ENCODE results near the gene C1GALT1. TPM values are rescaled to one million over a fixed set of nuclear protein-coding genes. Genes with fewer than 3 reads are reported as not detected.

The C1GALT1 gene
- polyA plus RNA-seq, 4 donors, result 10.0 to 62.0 (median 14.1) TPM

DNA sequence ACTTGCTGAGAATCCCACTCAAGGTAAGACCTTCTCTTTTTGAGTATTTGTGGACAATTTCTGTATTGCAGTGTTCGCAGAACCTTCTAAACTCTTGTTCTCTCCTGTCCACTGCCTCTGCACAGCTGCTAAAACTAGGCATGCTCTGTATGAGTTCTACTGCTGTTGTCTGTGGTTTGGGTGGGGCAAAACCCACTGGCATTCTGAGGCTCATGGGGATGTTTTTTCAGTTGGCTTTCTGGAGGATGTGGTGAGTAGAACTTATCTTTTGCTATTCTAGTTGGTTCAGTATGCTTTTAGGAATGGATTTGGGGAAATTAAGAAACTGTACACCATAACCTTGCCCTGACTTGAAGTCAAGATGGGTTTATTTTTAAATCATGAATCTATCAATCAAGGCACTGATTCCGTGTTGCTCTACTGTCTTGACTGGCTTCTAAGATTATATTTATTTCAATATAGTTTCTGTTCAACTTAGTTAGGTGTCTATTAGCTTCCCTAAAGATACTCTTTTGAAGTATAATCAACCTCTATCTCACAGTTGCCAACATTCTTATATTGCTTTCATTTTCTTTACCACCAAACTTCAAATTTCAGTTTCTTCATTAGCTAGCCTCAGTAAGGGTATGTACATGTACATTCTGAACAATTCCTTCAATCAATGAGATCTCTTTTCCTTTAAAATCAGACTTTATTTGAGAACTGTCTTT is 25.0 kb upstream of the C1GALT1 start:
- H3K9me3 ChIP-seq (ENCODE audit: control insufficient read depth in 2 of 2, insufficient read depth in 1 of 2, low read depth in 1 of 2, low read length in 1 of 2), result peaks cover 0 to 14% of the 10 kb centered on the region in 2 donors
- no peak overlapping the region for H3K4me3 ChIP-seq (ENCODE audit: low read depth in 1 of 3, low read length in 3 of 3)
- H3K4me1 ChIP-seq (ENCODE audit: control insufficient read depth in 3 of 3, insufficient read depth in 2 of 3, low read depth in 1 of 3, low read length in 2 of 3), result peaks cover 0 to 5% (median 0%) of the 10 kb centered on the region in 3 donors
- FAIRE-seq (no peak), DNase-seq (no peak)
- WGBS, 3 donors, result 51 to 58% (median 54%) methylated on average over 2 of the region's 2 CpGs
- no peaks in the 10 kb centered on the region for H3K27me3 ChIP-seq (ENCODE audit: control insufficient read depth in 3 of 3, insufficient read depth in 3 of 3, low read length in 3 of 3)
- no peak overlapping the region for H3K27ac ChIP-seq (ENCODE audit: low read depth in 1 of 3, low read length in 2 of 3)
- H3K36me3 ChIP-seq (ENCODE audit: control insufficient read depth in 3 of 3, insufficient read depth in 2 of 3, low read depth in 1 of 3, low read length in 3 of 3), result no peaks in the 10 kb centered on the region

DNA sequence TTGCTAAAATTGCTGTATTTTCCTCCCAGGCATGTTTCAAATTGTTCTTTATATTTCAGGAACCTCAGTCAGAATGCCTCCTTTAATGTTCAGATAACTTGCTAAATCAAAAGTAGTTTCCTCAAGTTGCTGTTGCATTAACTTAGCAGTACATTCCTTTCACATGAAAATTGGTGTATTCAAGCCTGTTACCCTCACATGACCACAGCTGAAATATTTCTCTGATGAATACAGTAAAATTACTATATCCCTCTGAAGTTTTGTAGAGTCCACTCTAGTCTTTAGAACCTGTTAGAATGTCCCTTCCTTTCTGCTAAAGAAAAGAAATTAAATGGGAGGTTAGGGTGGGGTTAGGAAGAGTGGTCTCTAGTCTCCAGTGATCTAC is 24.5 kb upstream of the C1GALT1 start:
- H3K4me1 ChIP-seq (ENCODE audit: control insufficient read depth in 3 of 3, insufficient read depth in 2 of 3, low read depth in 1 of 3, low read length in 2 of 3), result peaks cover 0 to 5% (median 0%) of the 10 kb centered on the region in 3 donors
- peaks cover 0 to 14% of the 10 kb centered on the region in 2 donors for H3K9me3 ChIP-seq (ENCODE audit: control insufficient read depth in 2 of 2, insufficient read depth in 1 of 2, low read depth in 1 of 2, low read length in 1 of 2)
- no peaks in the 10 kb centered on the region for H3K27me3 ChIP-seq (ENCODE audit: control insufficient read depth in 3 of 3, insufficient read depth in 3 of 3, low read length in 3 of 3)
- FAIRE-seq (no peak), DNase-seq (no peak)
- no peak overlapping the region for H3K27ac ChIP-seq (ENCODE audit: low read depth in 1 of 3, low read length in 2 of 3)
- no peak overlapping the region for H3K4me3 ChIP-seq (ENCODE audit: low read depth in 1 of 3, low read length in 3 of 3)
- no peaks in the 10 kb centered on the region for H3K36me3 ChIP-seq (ENCODE audit: control insufficient read depth in 3 of 3, insufficient read depth in 2 of 3, low read depth in 1 of 3, low read length in 3 of 3)

DNA sequence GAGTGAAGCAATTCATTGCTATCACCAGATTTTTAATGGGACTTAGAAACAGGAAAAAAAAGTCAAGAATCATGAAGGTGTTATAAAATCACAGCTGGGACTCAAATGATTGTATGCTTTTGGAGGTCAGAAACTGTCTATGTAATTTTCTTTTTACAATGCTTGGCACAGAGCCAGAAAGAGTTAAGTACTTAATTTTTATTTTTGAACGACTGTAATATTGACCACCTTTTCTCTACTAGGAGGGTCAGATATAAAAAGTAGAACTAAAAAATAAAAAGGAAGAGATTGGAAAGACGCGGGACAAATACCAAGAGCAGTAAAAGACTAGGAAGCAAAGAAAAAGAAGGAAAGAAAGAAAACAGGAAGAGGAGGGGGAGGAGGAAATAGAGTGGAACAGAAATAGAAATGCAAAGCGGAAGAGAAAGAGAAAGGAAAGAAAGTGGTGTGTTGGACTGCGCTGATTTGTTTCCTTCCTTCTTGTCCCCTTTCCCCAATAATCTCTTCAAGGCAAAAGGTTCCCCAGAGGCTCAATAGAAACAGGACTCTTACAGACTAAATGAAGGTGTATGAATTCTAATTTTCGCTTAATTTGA is 23.2 kb upstream of the C1GALT1 start:
- Histone ChIP-seq H3K27ac (ENCODE audit: low read depth in 1 of 3, low read length in 2 of 3) (no peak overlapping the region), H3K4me3 (ENCODE audit: low read depth in 1 of 3, low read length in 3 of 3) (no peak overlapping the region), H3K9me3 (ENCODE audit: control insufficient read depth in 2 of 2, insufficient read depth in 1 of 2, low read depth in 1 of 2, low read length in 1 of 2) (peaks cover 0 to 6% of the 10 kb centered on the region in 2 donors), H3K4me1 (ENCODE audit: control insufficient read depth in 3 of 3, insufficient read depth in 2 of 3, low read depth in 1 of 3, low read length in 2 of 3) (peaks cover 0 to 3% (median 0%) of the 10 kb centered on the region in 3 donors), H3K27me3 (ENCODE audit: control insufficient read depth in 3 of 3, insufficient read depth in 3 of 3, low read length in 3 of 3) (no peaks in the 10 kb centered on the region), H3K36me3 (ENCODE audit: control insufficient read depth in 3 of 3, insufficient read depth in 2 of 3, low read depth in 1 of 3, low read length in 3 of 3) (no peaks in the 10 kb centered on the region)
- 40 to 56% (median 46%) methylated on average over 6 of the region's 6 CpGs for WGBS, 3 donors
- peak; percentile 40 to 42 for DNase-seq
- no peak for FAIRE-seq

DNA sequence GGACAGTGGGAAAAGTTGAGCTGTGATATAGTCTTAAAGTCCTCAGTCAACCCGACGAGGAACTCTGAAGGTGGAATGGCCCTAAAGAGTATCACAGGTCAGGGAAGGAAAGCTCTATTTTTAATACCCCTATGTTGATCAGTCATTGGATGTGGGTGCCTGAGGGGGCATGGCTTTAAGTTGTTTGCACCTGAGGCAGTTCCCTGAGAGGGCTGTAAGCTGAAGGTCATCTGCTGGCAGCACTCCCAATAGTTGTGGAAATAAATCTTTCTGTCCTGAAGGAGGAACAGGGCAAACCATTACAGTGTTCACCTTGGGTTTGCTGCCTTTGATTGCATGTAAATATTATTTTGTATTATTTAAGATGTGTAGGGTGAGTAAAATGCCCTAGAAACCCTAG is 17.8 kb upstream of the C1GALT1 start:
- H3K27me3 ChIP-seq (ENCODE audit: control insufficient read depth in 3 of 3, insufficient read depth in 3 of 3, low read length in 3 of 3), result no peaks in the 10 kb centered on the region
- no peaks in the 10 kb centered on the region for H3K36me3 ChIP-seq (ENCODE audit: control insufficient read depth in 3 of 3, insufficient read depth in 2 of 3, low read depth in 1 of 3, low read length in 3 of 3)
- no peak overlapping the region for H3K27ac ChIP-seq (ENCODE audit: low read depth in 1 of 3, low read length in 2 of 3)
- FAIRE-seq, result no peak
- H3K9me3 ChIP-seq (ENCODE audit: control insufficient read depth in 2 of 2, insufficient read depth in 1 of 2, low read depth in 1 of 2, low read length in 1 of 2), result no peaks in the 10 kb centered on the region
- H3K4me3 ChIP-seq (ENCODE audit: low read depth in 1 of 3, low read length in 3 of 3), result no peak overlapping the region
- DNase-seq, result no peak
- no peaks in the 10 kb centered on the region for H3K4me1 ChIP-seq (ENCODE audit: control insufficient read depth in 3 of 3, insufficient read depth in 2 of 3, low read depth in 1 of 3, low read length in 2 of 3)
- WGBS, 3 donors, result 56 to 83% (median 61%) methylated on average over 2 of the region's 2 CpGs

DNA sequence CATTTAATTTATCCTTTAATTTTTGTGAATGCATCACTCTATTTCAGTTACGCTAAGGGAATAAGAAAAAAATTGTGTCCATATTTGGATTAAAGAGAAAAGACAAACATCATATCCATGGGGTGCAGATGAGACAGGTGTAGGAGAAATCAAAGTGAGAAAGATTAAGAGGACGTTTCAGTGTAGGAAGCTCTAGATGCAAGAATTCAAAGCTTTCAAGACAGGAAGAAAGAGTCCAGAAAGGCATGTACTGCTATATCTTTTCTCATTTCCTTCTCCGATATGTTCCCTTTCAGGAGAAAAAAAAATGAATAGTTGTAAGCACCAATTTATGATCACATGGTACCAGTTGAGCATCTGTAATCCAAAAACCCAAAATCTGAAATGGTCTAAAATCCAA is 17.0 kb upstream of the C1GALT1 start:
- H3K9me3 ChIP-seq (ENCODE audit: control insufficient read depth in 2 of 2, insufficient read depth in 1 of 2, low read depth in 1 of 2, low read length in 1 of 2), result no peaks in the 10 kb centered on the region

DNA sequence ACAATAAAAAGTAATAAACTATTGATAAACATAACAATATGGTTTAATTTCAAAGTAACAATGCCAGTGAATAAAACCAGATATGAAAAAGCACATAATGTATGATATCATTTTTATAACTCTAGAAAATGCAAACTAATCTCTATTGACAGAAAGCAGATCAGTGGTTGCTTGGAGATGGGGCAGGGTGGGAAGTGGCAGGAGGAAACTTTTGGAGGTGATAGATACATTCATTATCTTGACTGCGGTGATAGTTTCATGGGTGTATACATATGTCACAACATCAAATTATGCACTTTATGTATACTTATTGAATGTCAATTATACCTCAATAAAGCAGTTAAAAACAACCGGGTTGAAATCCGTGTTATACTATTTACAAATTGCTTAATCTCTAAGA is 16.0 kb upstream of the C1GALT1 start:
- FAIRE-seq (no peak), DNase-seq (peak in 1 of 2 donors; percentile 23)
- Histone ChIP-seq H3K27ac (ENCODE audit: low read depth in 1 of 3, low read length in 2 of 3) (no peak overlapping the region), H3K27me3 (ENCODE audit: control insufficient read depth in 3 of 3, insufficient read depth in 3 of 3, low read length in 3 of 3) (no peaks in the 10 kb centered on the region), H3K9me3 (ENCODE audit: control insufficient read depth in 2 of 2, insufficient read depth in 1 of 2, low read depth in 1 of 2, low read length in 1 of 2) (no peaks in the 10 kb centered on the region), H3K4me3 (ENCODE audit: low read depth in 1 of 3, low read length in 3 of 3) (no peak overlapping the region), H3K36me3 (ENCODE audit: control insufficient read depth in 3 of 3, insufficient read depth in 2 of 3, low read depth in 1 of 3, low read length in 3 of 3) (no peaks in the 10 kb centered on the region), H3K4me1 (ENCODE audit: control insufficient read depth in 3 of 3, insufficient read depth in 2 of 3, low read depth in 1 of 3, low read length in 2 of 3) (no peaks in the 10 kb centered on the region)
- WGBS, 3 donors, result 20 to 59% (median 42%) methylated on average over 3 of the region's 3 CpGs

More for the DNA sequence above, 17.0 kb upstream of the C1GALT1 start:
- no peaks in the 10 kb centered on the region for H3K4me1 ChIP-seq (ENCODE audit: control insufficient read depth in 3 of 3, insufficient read depth in 2 of 3, low read depth in 1 of 3, low read length in 2 of 3)
- H3K4me3 ChIP-seq (ENCODE audit: low read depth in 1 of 3, low read length in 3 of 3), result no peak overlapping the region
- H3K27ac ChIP-seq (ENCODE audit: low read depth in 1 of 3, low read length in 2 of 3), result no peak overlapping the region
- no peaks in the 10 kb centered on the region for H3K36me3 ChIP-seq (ENCODE audit: control insufficient read depth in 3 of 3, insufficient read depth in 2 of 3, low read depth in 1 of 3, low read length in 3 of 3)
- no peaks in the 10 kb centered on the region for H3K27me3 ChIP-seq (ENCODE audit: control insufficient read depth in 3 of 3, insufficient read depth in 3 of 3, low read length in 3 of 3)
- no peak for FAIRE-seq
- 74 to 81% (median 75%) methylated on average over 3 of the region's 3 CpGs for WGBS, 3 donors
- no peak for DNase-seq

DNA sequence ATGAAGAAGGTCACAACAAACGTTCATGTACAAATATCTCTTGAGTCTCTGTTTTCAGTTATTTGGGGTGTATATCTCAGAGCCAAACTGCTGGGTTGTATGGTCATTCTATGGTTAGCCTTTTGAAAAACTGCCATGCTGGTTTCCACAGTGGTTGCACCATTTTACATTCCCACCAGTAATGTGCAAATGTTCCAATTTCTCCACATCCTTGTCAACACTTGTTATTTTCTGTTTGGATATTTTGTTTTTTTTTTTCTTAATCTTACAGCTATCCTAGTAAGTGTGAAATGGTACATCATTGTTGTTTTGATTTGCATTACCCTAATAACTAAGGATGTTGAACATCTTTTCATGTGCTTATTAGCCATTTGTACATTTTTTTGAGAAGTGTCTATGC is 13.0 kb upstream of the C1GALT1 start:
- H3K27me3 ChIP-seq (ENCODE audit: control insufficient read depth in 3 of 3, insufficient read depth in 3 of 3, low read length in 3 of 3), result no peaks in the 10 kb centered on the region
- no peak overlapping the region for H3K4me3 ChIP-seq (ENCODE audit: low read depth in 1 of 3, low read length in 3 of 3)
- FAIRE-seq (no peak), DNase-seq (no peak)
- no peaks in the 10 kb centered on the region for H3K36me3 ChIP-seq (ENCODE audit: control insufficient read depth in 3 of 3, insufficient read depth in 2 of 3, low read depth in 1 of 3, low read length in 3 of 3)
- WGBS, 3 donors, result 83 to 94% (median 86%) methylated on average over 1 of the region's 1 CpG
- peaks cover 0 to 3% of the 10 kb centered on the region in 2 donors for H3K9me3 ChIP-seq (ENCODE audit: control insufficient read depth in 2 of 2, insufficient read depth in 1 of 2, low read depth in 1 of 2, low read length in 1 of 2)
- H3K4me1 ChIP-seq (ENCODE audit: control insufficient read depth in 3 of 3, insufficient read depth in 2 of 3, low read depth in 1 of 3, low read length in 2 of 3), result no peaks in the 10 kb centered on the region
- no peak overlapping the region for H3K27ac ChIP-seq (ENCODE audit: low read depth in 1 of 3, low read length in 2 of 3)

DNA sequence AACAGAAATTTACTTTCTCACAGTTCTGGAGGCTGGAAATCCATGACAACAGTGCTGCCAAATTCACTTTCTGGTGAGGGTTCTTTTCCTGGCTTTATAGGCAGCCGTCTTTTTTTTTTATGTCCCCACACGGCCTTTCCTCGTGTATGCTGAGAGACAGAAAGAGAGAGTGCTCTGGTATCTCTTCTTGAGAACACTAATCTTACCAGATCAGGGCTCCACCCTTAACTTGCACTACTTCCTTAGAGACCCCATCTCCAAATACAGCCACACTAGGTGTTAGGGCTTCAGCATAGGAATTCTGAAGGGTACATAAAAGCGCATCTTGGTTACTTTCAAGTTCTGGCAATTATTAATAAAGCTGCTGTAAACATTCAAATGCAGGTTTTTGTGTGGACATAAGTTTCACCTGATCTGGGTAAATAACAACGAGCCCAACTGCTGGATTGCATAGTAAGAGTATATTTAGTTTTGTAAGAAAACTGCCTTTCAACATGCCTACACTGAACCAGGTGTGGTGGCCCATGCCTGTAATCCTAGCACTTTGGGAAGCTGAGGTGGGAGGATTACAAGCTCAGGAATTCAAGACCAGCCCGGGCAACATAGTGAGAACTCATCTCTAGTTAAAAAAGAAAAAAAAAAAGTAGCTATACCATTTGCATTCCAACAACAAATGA is 8.2 kb upstream of the C1GALT1 start:
- Histone ChIP-seq H3K27ac (ENCODE audit: low read depth in 1 of 3, low read length in 2 of 3) (no peak overlapping the region), H3K9me3 (ENCODE audit: control insufficient read depth in 2 of 2, insufficient read depth in 1 of 2, low read depth in 1 of 2, low read length in 1 of 2) (peaks cover 0 to 3% of the 10 kb centered on the region in 2 donors)
- WGBS, 3 donors, result 87 to 92% (median 90%) methylated on average over 6 of the region's 6 CpGs

More for the DNA sequence above, 8.2 kb upstream of the C1GALT1 start:
- H3K36me3 ChIP-seq (ENCODE audit: control insufficient read depth in 3 of 3, insufficient read depth in 2 of 3, low read depth in 1 of 3, low read length in 3 of 3), result no peaks in the 10 kb centered on the region
- DNase-seq, result no peak
- no peak overlapping the region for H3K4me3 ChIP-seq (ENCODE audit: low read depth in 1 of 3, low read length in 3 of 3)
- no peaks in the 10 kb centered on the region for H3K27me3 ChIP-seq (ENCODE audit: control insufficient read depth in 3 of 3, insufficient read depth in 3 of 3, low read length in 3 of 3)
- H3K4me1 ChIP-seq (ENCODE audit: control insufficient read depth in 3 of 3, insufficient read depth in 2 of 3, low read depth in 1 of 3, low read length in 2 of 3), result peaks cover 0 to 19% (median 0%) of the 10 kb centered on the region in 3 donors
- FAIRE-seq, result no peak
